ENCODE results near the gene TRPC6. TPM values are rescaled to one million over a fixed set of nuclear protein-coding genes. Genes with fewer than 3 reads are reported as not detected.

Gene TRPC6
- total and polyA plus RNA-seq, 2 of the 8 experiments (the other 6 are each of a cell fraction or from before 2014, with no cell fraction given) = 0.26 to 0.39 TPM

- POLR2A ChIA-PET (ENCODE audit: partially characterized antibody) = interaction anchor here (0.6 kb wide), 1 partner anchor 1556 kb away, joined by 3 read pairs; no protein-coding TSS in a partner anchor
- H3K56ac ChIP-seq (replicated peaks; ENCODE audit: insufficient read length, low read depth, low read length) = no peak overlapping the region
- H4K5ac ChIP-seq (ENCODE audit: insufficient read length, low read depth, low read length) = no peak overlapping the region
- H3K36me3 ChIP-seq (ENCODE audit: control insufficient read depth in 2 of 4, insufficient read depth in 4 of 4, low read length in 3 of 4) = no peaks in the 10 kb centered on the region
- H2BK20ac ChIP-seq (ENCODE audit: low read length) = no peak overlapping the region
- H3K9me3 ChIP-seq (ENCODE audit: insufficient read depth in 2 of 2, low read depth in 1 of 2, low read length in 1 of 2) = no peaks in the 10 kb centered on the region
- H2BK120ac ChIP-seq (replicated peaks; ENCODE audit: low read depth, low read length) = no peak overlapping the region
- H4K91ac ChIP-seq (replicated peaks; ENCODE audit: insufficient read length, low read length) = no peak overlapping the region
- DNase-seq (ENCODE audit: low read depth in 1 of 2, low spot score in 2 of 2) (no peak), FAIRE-seq (no peak)
- H3K14ac ChIP-seq (ENCODE audit: insufficient read length) = no peak overlapping the region
- peaks cover 15% of the 10 kb centered on the region for H3K23me2 ChIP-seq (ENCODE audit: low read depth, low read length)
- H3K4me3 ChIP-seq (ENCODE audit: extremely low read depth in 1 of 4, insufficient read depth in 2 of 4, low read depth in 3 of 4, low read length in 4 of 4) = no peak overlapping the region
- no peak overlapping the region for H3K18ac ChIP-seq (ENCODE audit: extremely low read depth, low read length)
- no peak overlapping the region for H2AK5ac ChIP-seq (ENCODE audit: low read depth, low read length)
- 0 out of 7 replicates have a peak, but pooled peaks cover 0 to 4% (median 0%) of the 10 kb centered on the region in 4 experiments for H3K4me1 ChIP-seq (replicated peaks in 1 of 4; ENCODE audit: control insufficient read depth in 3 of 4, insufficient read depth in 4 of 4, low read length in 3 of 4)
- H2BK5ac ChIP-seq (ENCODE audit: low read depth, low read length) = no peak overlapping the region
- H4K8ac ChIP-seq (ENCODE audit: extremely low read depth, insufficient read depth, low read length) = no peak overlapping the region
- H3K9ac ChIP-seq (replicated peaks in 1 of 4; ENCODE audit: extremely low read depth in 1 of 4, low read depth in 3 of 4, low read length in 3 of 4) = no peak overlapping the region
- H2AFZ ChIP-seq (ENCODE audit: low read length) = no peak overlapping the region
- H3K79me2 ChIP-seq (ENCODE audit: control insufficient read depth in 1 of 2, insufficient read depth in 2 of 2, low read length in 2 of 2) = no peaks in the 10 kb centered on the region
- H3K27ac ChIP-seq (ENCODE audit: low read depth, low read length) = no peak overlapping the region
- no peaks in the 10 kb centered on the region for H3K79me1 ChIP-seq (ENCODE audit: low read depth, low read length)
- H3K23ac ChIP-seq (ENCODE audit: insufficient read length) = no peak overlapping the region
- no peak overlapping the region for H2BK15ac ChIP-seq (ENCODE audit: low read length)
- 85% methylated on average over 2 of the region's 2 CpGs; no CpG with 5 or more reads in 1 of the 2 experiments for WGBS, 2 experiments (ENCODE audit: extremely low coverage in 1 of 2, insufficient coverage in 1 of 2, insufficient read length in 1 of 2, insufficient replicate concordance in 2 of 2, low coverage in 1 of 2, low lambda C conversion rate in 2 of 2, missing lambda C conversion rate in 1 of 2)
- H3K4ac ChIP-seq (replicated peaks; ENCODE audit: insufficient read length, low read depth, low read length) = no peak overlapping the region
- no peak overlapping the region; a peak in 1 of 4 replicates for H3K4me2 ChIP-seq (ENCODE audit: insufficient read depth in 1 of 2, low read depth in 2 of 2, low read length in 2 of 2)
- no peaks in the 10 kb centered on the region for H4K20me1 ChIP-seq (replicated peaks in 1 of 2; ENCODE audit: control insufficient read depth in 1 of 2, insufficient read depth in 2 of 2, low read length in 2 of 2)
- peaks cover 9 to 30% (median 24%) of the 10 kb centered on the region in 4 experiments for H3K27me3 ChIP-seq (replicated peaks in 1 of 4; ENCODE audit: control insufficient read depth in 3 of 4, extremely low read depth in 1 of 4, insufficient read depth in 3 of 4, low read length in 3 of 4)
- CTCF ChIA-PET (ENCODE audit: partially characterized antibody) = interaction anchor here (0.7 to 1.4 kb wide), 6 partner anchors 22 to 821 kb away, joined by 3 to 5 read pairs (median 3); no protein-coding TSS in a partner anchor
- H2BK12ac ChIP-seq (ENCODE audit: low read depth, low read length) = no peak overlapping the region
- TF ChIP-seq NANOG (IDR thresholded peaks at IDR 0.05; ENCODE audit: insufficient read depth, low read depth, low read length, poor library complexity, severe bottlenecking) (no peak), CTBP2 (IDR thresholded peaks at IDR 0.05; ENCODE audit: borderline replicate concordance, insufficient read depth, insufficient read length, low read length) (no peak), GABPA (IDR thresholded peaks at IDR 0.05; ENCODE audit: borderline replicate concordance, insufficient read depth, low read length) (no peak), TEAD4 (IDR thresholded peaks at IDR 0.05; ENCODE audit: low read depth, low read length) (no peak), ATF3 (IDR thresholded peaks at IDR 0.05; ENCODE audit: insufficient read depth, low read depth, low read length) (no peak), HDAC6 (IDR thresholded peaks at IDR 0.05; ENCODE audit: low read depth, low read length) (no peak), GTF2F1 (IDR thresholded peaks at IDR 0.05; ENCODE audit: borderline replicate concordance, low read depth, low read length) (no peak), E2F6 (IDR thresholded peaks at IDR 0.05) (no peak), FOSL1 (IDR thresholded peaks at IDR 0.05; ENCODE audit: insufficient read depth, low read depth, low read length) (no peak), YY1 (IDR thresholded peaks at IDR 0.05; ENCODE audit: low read depth, low read length) (no peak), CBX8 (IDR thresholded peaks at IDR 0.05; ENCODE audit: borderline replicate concordance, low read depth, low read length) (no peak), KDM1A (IDR thresholded peaks at IDR 0.05; ENCODE audit: borderline replicate concordance, low read length) (no peak)
Observed at GRCh38 chr11:101584655-101585054, 848 bp upstream of the TRPC6 start.
